Prostate gland (tissue), 2 donors: ENCODE data around the gene KASH5.

Source experiments
- CTCF ChIP-seq, 4 experiments: fragments of 200-600 bp in 2 of 4; fragments of 450-650 bp in 2 of 4; sonication (generic) in 2 of 4; IDR thresholded peaks; 1 replicate in 3 of 4; 2 replicates in 1 of 4; pipeline ENCODE4 v1.5.1; 2016 to 2019; ENCODE audit warnings: antibody characterized with exemption in 4 of 4, mild to moderate bottlenecking in 2 of 4, moderate library complexity in 2 of 4
- POLR2A ChIP-seq: fragments of 450-650 bp; IDR thresholded peaks from one replicate; pipeline ENCODE4 v1.6.1; 2016; ENCODE audit warnings: antibody characterized with exemption, mild to moderate bottlenecking
- POLR2AphosphoS5 ChIP-seq: sonication (generic); formaldehyde crosslinking; IDR thresholded peaks from one replicate; pipeline ENCODE4 v1.6.1; 2017; ENCODE audit warnings: antibody characterized with exemption

- peak in 3 of 4 experiments; percentile 16 to 40 (median 38) for TF ChIP-seq CTCF (IDR thresholded peaks at IDR 0.05)
- TF ChIP-seq POLR2A = peak; percentile 55
- peak; percentile 99 for TF ChIP-seq POLR2AphosphoS5
Observed at GRCh38 chr19:49451430-49452181, 63.6 kb downstream of the KASH5 start, which contains the start of gene PIH1D1.
